Glomerular visceral epithelial cell (primary cell): ENCODE results near the gene HIC2.
"Not testable (repeated sequence)": the region's sequence is repeated elsewhere in the genome, so short reads cannot be mapped to it uniquely, and the experiment has no call there.

Experiments
- DNase-seq: peaks from one replicate; pipeline ENCODE4 v3.0.0-alpha.2; 2016; ENCODE audit errors: extremely low spot score

HIC2 gene, protein sequence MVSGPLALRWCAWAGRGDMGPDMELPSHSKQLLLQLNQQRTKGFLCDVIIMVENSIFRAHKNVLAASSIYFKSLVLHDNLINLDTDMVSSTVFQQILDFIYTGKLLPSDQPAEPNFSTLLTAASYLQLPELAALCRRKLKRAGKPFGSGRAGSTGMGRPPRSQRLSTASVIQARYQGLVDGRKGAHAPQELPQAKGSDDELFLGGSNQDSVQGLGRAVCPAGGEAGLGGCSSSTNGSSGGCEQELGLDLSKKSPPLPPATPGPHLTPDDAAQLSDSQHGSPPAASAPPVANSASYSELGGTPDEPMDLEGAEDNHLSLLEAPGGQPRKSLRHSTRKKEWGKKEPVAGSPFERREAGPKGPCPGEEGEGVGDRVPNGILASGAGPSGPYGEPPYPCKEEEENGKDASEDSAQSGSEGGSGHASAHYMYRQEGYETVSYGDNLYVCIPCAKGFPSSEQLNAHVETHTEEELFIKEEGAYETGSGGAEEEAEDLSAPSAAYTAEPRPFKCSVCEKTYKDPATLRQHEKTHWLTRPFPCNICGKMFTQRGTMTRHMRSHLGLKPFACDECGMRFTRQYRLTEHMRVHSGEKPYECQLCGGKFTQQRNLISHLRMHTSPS

DNA sequence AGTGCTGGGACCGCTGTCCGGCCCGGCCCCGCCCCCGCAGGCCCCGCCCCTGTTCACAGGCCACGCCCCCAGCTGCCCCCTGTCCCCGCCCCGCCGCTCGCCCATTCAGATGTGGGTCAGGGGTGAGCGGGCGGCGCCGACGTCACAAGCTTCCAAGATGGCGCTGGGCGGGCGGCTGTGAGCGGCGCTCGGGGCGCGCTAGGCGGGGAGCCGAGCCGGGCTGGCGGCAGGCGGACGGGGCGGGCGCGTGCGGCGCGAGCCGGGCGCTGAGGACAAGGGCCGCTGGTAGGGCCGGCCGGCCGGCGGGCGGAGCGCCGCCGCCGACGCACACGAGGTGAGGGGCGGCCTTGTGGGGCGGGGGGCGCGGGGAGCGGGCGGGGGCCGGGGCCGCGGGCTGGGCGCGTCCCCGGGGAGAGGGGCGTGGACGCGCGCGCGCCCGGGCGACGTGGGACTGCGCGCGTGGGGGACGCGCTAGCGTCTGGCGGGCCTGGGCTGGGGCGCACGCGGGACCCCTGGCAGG, at the start of gene HIC2:
TSS of gene HIC2 (plus strand) at position 145 of the 520 bp plus-strand sequence. CDS start 25,461 bp downstream, outside the sequence.
- not testable (repeated sequence) for DNase-seq

DNA sequence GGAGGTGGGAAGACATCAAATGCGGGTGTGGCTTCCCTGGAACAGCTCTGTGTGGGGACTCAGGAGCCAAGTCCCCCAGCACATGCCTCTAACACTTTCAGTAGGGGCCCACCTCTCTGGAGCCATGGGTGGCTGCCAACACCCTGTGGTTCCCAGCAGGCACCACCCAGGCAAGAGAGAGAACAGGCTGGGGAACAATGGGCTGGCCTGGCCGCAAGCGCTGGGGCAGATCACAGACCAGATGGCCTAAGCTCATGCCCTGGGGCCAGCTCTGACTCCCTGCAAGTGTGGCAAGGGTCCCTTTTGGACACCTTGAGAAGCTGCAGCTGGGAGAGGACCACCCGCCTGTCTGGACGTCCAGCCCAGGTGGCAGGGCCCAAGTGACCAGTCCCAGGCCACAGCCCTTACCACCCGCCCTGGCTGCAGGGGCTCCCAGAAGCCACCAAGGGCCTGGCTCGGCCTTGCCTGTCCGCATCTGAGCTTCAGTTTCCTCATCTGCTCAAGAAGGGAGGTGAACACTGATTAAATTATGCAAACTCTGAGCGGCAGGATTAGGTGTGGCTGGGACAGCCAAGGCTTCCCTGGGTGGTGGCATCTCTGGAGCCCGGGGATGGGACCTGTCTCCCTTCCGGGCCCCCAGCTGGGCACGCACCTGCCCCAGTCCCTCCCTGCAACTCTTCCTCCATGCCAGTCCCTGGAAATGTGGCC, 48.4 kb upstream of the HIC2 start:
- DNase-seq = not testable (repeated sequence)

DNA sequence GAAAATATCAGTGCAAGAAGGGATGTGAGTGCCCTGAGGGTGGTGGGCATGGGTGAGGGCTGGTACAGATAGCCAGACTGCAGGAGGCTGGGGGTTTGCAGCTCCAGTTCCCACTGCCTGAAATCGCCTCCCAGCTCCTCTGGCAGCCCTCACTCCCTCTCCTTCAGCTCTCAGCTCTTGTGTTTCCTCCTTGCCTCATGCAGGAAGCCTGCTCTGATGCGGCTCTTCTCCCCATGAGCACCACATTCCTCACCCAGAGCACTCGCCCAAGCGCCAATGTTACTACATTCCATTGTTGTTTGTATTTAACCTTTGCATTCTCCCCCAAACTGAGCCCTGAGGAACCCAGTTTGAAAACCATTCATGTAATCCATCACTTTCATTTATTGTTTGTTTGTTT, 41.3 kb upstream of the HIC2 start:
- not testable (repeated sequence) for DNase-seq

DNA sequence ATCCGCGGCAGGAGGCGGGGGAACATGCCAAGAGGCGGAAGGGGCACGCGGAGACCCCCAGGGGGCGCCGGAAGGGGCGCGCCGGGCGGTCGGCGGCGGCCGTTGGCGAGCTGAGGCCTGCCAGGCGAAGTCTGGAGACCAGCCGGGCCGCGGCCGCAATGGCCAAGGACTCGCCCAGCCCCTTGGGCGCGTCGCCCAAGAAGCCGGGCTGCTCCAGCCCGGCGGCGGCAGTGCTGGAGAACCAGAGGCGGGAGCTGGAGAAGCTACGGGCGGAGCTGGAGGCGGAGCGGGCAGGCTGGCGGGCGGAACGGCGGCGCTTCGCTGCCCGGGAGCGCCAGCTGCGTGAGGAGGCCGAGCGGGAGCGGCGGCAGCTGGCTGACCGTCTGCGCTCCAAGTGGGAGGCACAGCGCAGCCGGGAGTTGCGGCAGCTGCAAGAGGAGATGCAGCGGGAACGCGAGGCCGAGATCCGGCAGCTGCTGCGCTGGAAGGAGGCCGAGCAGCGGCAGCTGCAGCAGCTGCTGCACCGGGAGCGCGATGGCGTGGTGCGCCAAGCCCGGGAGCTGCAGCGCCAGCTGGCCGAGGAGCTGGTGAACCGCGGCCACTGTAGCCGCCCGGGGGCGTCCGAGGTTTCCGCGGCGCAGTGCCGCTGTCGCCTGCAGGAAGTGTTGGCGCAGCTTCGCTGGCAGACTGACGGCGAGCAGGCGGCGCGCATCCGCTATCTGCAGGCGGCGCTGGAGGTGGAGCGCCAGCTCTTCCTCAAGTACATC, 33.3 kb upstream of the HIC2 start, which contains the start of gene RIMBP3B:
TSS of gene RIMBP3B (plus strand) at position 51 of the 767 bp plus-strand sequence. CDS start at position 159, 108 bp downstream.
- DNase-seq = not testable (repeated sequence)

DNA sequence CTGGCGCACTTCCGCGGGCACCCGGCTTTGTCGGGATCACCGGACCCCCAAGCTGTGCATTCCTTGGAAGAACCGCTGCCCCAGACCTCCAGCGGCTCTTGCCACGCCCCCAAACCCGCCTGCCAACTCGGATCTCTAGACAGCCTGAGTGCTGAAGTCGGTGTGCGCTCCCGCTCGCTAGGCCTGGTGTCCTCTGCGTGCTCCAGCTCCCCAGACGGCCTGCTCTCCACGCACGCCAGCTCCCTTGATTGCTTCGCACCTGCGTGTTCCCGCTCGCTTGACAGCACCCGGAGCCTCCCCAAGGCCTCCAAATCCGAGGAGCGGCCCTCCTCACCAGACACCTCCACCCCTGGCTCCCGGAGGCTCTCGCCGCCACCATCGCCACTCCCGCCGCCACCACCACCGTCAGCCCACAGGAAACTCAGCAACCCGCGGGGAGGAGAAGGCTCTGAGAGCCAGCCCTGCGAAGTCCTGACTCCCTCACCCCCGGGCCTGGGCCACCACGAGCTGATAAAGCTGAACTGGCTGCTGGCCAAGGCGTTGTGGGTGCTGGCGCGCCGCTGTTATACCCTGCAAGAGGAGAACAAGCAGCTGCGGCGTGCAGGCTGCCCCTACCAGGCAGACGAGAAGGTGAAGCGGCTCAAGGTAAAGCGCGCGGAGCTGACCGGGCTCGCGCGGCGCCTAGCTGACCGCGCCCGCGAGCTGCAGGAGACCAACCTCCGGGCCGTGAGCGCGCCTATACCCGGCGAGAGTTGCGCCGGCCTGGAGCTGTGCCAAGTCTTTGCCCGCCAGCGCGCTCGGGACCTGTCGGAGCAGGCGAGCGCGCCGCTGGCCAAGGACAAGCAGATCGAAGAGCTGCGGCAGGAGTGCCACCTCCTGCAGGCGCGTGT, 32.5 kb upstream of the HIC2 start:
- DNase-seq = not testable (repeated sequence)

DNA sequence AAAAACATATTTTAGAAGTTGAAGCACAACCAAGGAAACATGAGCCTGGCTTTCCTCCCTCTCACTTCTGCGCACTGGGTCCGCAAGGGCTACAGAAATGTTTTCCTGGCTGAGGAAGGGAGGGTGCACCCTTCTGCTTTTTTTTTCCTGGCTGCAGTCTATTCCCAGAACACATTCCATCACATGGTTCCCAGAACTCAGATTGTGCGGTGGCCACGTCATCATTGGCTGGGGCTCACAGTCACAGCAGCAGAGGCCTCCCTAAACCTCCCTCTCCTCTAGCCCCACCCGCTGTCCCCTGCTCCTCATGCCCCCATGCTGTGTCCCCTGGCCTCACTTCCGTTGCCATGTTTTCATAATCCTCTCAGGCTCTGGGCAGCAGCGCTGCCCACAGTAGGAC, 27.7 kb upstream of the HIC2 start:
- DNase-seq = not testable (repeated sequence)

DNA sequence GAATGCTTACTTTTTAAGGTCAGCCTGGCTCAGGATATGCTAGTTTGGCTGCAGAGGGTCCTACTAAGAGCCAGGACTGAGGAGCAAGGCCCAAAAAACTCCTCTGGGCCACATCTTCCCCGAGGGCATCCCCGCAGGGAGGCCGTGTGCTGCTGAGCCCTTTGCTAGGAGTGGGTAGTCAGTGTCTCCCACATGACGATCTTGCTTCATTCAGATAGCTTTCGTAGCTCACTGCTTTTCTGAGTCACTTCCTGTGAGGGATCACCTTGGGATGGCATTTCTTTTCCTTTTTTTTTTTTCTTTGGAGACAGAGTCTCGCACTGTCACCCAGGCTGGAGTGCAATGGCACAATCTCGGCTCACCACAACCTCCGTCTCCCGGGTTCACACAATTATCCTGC, 27.2 kb upstream of the HIC2 start:
- DNase-seq = not testable (repeated sequence)

DNA sequence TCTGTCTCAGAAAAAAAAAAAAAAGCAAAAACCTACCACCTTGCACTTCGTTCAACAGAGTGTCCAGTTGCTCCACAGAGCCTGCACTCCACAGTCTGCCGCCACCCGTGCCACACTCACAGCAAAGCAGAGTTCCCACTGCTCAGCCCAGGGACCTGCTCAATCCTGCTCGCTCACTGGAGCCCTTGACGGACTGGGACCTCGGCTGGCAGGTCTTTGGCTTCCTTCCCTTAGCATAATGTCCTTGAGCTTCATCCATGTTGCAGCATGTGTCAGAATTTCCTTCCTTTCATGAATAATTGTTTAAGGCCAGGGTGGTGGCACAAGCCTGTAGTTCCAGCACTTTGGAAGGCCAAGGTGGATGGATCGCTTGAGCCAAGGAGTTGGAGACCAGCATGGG, 22.6 kb upstream of the HIC2 start:
- DNase-seq = not testable (repeated sequence)

DNA sequence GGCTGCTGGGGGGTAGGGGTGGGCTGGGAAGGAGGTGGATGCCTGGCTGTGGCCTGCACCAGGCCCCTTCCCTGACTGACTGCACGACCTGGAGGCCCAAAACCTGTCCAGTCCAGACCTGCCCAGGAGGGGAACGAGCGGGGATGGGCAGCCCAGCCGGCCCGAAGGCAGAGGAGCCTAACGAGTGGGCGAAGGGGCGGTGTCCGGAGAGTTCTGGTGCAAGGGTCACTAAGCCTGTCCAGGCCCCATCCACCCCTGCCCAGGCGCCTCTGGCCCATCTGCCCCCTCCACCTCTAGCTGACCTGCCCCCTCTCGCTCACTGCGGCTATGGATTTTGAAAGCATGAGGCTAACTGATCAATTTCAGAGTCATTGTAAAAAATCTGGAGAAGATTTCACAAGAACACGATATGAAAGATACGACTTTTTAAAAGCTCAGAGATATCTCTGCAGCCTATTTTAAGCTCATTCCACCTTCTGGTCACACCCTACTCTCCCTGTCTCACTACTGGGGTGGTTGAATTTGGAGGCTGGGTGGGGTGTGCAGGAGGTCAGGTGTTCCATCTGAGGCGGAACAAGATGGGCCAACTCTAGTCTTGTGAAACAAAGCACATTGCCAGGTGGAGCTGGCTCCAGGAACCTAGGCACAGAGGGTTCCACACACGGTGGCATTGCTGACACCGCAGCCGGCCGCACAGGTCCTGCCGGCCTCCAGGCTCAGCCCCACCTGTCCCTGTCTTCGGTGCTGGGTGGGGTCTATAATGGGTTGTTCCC, 15.8 kb upstream of the HIC2 start:
- not testable (repeated sequence) for DNase-seq

DNA sequence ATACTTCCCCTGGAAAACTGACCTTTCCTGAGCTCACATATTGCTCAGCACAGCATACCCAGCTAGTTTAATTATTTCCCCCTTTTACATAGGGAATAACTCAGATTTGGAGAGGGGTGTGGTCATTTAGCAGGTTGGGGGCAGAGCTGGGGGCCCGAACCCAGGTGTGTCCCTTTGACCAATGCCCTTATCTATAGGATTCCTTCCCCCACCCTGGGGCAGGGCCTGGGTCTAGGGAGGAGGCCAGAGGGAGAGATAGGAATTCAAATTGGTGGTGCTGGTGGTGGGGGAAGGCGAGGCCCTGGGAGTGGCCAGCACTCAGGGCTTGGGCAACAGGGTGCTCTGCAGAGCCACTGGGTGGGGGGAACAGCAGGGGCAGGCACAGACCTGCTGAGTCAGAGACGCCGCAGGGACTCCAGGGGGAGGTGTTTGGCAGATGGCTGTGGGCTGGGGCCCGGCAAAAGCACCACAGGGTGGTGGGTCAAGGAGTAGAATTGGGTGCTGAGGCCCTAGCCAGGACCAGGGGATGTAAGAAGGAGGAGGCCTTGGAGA, 14.3 kb upstream of the HIC2 start:
- DNase-seq = not testable (repeated sequence)

DNA sequence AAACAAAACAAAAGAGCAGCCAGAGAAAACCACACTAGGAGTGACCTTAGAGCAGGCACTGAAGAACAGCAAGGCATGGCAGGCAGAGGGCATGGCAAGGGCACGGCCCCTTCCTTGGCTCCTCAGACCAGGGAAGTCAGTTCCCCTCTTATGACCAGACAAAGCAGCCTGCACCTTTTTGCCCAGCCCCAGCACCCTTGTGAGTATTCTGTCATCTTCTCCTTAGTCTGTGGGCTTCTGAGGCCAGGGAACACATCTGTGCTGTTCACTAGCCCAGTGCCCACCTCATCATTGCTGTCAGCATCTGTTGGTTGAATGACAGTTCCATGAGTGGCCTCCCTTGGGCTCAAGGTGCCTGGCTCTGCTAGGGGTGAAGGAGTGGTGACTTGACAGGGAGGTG, 10.0 kb upstream of the HIC2 start:
- DNase-seq = not testable (repeated sequence)

DNA sequence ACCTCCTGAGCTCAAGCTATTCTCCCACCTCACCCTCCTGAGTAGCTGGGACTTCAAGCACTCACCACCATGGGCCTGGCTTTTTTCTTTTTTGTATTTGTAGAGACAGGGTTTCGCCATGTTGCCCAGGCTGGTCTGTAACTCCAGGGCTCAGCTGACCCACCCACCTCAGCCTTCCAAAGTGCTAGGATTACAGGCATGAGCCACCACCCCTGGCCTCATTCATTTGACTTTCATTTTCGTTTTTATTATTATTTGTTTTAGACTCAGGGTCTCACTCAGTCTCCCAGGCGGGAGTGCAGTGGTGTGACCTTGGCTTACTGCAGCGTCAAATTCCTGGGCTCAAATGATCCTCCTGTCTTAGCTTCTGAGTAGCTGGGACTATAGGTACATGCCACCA, 9.4 kb upstream of the HIC2 start:
- not testable (repeated sequence) for DNase-seq

DNA sequence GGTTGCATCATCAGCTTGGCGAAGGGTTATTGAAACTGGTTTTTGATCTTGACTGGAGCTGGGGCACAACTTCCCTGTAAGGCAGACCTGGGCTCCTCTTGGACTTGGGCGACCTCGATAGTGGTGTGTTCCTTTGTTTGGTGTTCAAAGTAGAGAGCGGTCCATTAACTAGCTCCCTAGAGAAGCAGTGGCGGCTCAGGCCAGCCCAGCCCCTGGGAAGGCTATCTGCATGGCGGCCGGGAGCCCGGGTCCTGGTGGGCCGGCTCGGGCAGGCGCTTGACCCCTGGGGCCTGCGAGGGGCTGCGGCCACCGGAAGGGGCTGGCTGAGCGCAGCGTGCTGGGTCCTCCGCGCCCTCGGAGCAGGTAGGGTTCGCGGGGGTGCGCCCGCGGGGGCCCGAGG, 796 bp upstream of the HIC2 start:
- DNase-seq = not testable (repeated sequence)

DNA sequence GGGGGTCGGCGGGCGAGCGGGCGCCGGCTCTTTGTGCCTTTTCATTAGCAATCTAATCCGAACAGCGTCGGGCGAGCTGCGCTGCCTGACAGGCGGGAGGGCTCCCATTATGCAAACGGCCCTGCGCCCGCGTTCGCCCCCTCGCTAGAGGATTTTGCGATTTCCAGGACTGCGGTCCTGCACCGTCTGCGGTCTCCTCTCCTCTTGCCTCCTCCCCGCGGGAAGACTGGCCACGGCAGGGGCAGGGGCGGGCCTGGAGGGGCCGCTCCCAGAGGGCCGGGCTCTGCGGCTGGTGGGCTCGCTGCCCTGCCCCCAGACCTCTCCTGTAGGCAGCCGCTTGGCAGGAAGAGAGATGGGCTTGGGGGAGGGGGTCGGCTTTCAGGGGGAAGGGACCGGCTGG, 682 bp downstream of the HIC2 start:
- not testable (repeated sequence) for DNase-seq

DNA sequence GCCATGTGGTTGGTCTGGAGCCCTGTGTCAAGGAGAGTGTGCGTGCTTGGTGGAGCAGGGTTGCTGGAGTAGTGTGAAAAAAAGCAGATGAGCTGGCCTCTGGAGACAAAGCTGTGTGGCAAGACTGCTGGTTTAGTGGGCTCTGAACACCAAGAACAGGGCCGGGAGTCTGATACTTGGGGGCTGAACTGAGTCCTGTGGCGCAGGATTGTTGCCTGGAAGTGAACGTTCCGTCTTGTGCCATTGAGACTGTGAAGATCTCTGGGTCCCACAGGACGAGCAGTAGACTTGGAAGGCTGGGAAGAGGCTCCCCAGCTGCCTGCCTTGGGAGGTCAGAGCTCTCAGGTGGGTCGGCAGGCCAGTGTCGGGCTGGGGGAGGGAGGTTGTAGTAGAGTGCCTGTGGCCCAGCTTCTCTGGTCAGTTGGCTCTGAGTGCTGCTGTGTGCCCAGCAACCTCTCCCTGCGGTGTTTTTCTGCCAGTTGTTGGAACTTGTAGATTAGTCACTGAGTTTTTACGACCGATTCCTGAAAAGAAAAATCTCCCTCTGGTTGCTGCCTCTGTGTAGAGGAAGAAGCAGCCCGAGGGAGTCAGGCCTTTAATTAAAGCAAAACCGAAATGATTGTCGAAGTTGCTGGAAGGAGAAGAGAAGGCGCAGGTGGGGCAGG, 1.9 kb downstream of the HIC2 start:
- DNase-seq = not testable (repeated sequence)

DNA sequence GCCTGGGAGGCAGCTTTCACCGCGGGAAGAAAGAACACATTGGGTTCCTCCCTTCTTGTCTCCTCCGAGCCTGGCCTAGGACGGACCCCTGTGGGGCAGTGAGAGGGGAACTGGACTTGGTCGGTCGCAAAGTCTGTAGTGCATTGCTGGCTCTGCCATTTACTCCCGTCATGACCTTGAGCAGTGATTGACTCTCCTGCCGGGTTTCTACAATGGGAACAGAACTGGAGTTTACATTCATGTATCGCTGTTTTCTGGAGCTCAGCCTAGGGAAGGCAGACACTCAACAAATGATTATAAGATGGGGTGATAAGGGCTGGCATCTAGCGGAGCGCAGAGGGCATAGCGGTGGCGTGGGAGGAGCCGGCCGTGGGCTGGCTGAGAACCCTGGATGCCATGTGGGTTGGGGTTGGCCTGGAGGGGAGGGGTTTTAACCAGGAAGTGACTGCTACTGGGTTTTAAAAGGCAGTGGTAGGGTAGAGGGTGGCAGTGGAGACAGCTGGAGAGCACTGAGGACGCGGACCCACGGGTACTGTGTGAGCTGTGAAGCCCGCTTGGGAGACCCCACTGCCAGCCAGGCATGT, 3.1 kb downstream of the HIC2 start:
- not testable (repeated sequence) for DNase-seq

DNA sequence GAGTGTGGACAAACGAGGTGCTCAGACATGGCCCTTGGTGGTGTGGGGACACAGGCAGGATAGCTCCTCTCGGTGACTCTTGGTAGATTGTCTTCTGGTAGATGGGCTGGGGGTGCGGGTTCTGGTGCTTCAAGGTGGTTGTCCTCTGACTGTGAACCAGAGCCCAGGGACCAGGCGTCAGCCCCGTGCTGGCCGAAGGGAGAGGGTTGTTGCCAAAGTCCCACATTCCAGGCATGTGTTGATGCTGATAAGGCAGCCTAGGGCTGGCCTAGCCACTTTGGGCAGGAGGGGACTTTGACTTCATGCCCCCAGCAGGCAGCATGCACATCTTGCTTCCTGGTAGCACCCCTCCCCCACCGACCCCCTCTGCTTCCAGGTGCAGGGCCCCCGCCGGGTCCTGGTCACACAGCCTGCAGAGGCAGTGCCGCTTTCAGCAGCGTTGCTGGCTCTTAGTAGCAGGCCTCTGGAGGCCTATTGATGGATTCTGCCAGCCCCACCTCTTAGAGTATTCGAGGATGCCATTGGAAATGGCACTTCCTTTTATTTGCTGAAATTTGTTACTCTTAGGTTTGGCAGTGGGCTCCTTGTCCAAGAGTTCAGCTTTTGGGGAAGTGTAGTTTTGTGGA, 7.0 kb downstream of the HIC2 start:
- DNase-seq = not testable (repeated sequence)
